A673 (cell line): Measurements from ENCODE around the gene MND1. TPM values are rescaled to one million over a fixed set of nuclear protein-coding genes. Genes with fewer than 3 reads are reported as not detected.
A peak's percentile ranks its signal among the peaks of the same experiment; 100 is the strongest.

Source experiments
- BruUV-seq: library from RNA; stranded (reverse); fragments of 400-500 nt; replicated peaks from 2 replicates; lab custom pipeline; 2021; lab: Mats Ljungman, UMichigan
- CTCF ChIA-PET: fragments of 300-600 bp; sonication (Branson Sonifier 250); formaldehyde crosslinking; loops from one replicate; lab custom pipeline; 2022; ENCODE audit warnings: antibody characterized with exemption; lab: Charles Lee
- POLR2A ChIA-PET: fragments of 300-600 bp; sonication (Branson Sonifier 250); formaldehyde crosslinking; loops from one replicate; lab custom pipeline; 2022; ENCODE audit warnings: antibody characterized with exemption; ENCODE audit not compliant: low non-redundant PET; lab: Charles Lee
- DNase-seq: peaks from one replicate; pipeline ENCODE4 v3.0.0-alpha.2; 2015; ENCODE audit warnings: low spot score
- H3K27ac ChIP-seq: fragments of 200-600 bp; sonication (generic); 2 replicates; pipeline ENCODE4 v1.5.1; 2016; ENCODE audit warnings: mixed run types, low read depth, mild to moderate bottlenecking, mixed read lengths, antibody characterized with exemption, low read length; ENCODE audit not compliant: poor library complexity, severe bottlenecking
- H3K27me3 ChIP-seq: fragments of 200-600 bp; sonication (generic); replicated peaks from 2 replicates; pipeline ENCODE4 v1.6.1; 2017; ENCODE audit warnings: mixed run types, low read depth, mild to moderate bottlenecking, mixed read lengths, antibody characterized with exemption, low read length; ENCODE audit not compliant: insufficient read depth, poor library complexity
- H3K36me3 ChIP-seq: fragments of 200-600 bp; sonication (generic); 2 replicates; pipeline ENCODE4 v1.6.1; 2016; ENCODE audit warnings: mixed run types, mild to moderate bottlenecking, mixed read lengths, antibody characterized with exemption, low read length; ENCODE audit not compliant: insufficient read depth, poor library complexity, severe bottlenecking
- H3K4me1 ChIP-seq: fragments of 200-600 bp; sonication (generic); 2 replicates; pipeline ENCODE4 v1.6.1; 2017; ENCODE audit warnings: mixed run types, mild to moderate bottlenecking, mixed read lengths, antibody characterized with exemption, low read length; ENCODE audit not compliant: insufficient read depth, poor library complexity, severe bottlenecking
- H3K4me3 ChIP-seq: fragments of 200-600 bp; sonication (generic); 2 replicates; pipeline ENCODE4 v1.5.1; 2016; ENCODE audit warnings: low read depth, mixed run types, mild to moderate bottlenecking, mixed read lengths, low read length; ENCODE audit not compliant: poor library complexity, severe bottlenecking
- H3K9me3 ChIP-seq: fragments of 200-600 bp; sonication (generic); 2 replicates; pipeline ENCODE4 v1.6.1; 2016; ENCODE audit warnings: mixed run types, low read depth, mild to moderate bottlenecking, mixed read lengths, antibody characterized with exemption, low read length; ENCODE audit not compliant: poor library complexity, severe bottlenecking
- CTCF ChIP-seq: fragments of 300-800, 200-600 bp; sonication (generic); conservative IDR thresholded peaks from 2 replicates; pipeline ENCODE4 v1.5.1; 2017; ENCODE audit warnings: low read depth, mild to moderate bottlenecking, antibody characterized with exemption, low read length, moderate library complexity, mixed read lengths
- EZH2 ChIP-seq: fragments of 200-600 bp; sonication (generic); IDR thresholded peaks from 2 replicates; pipeline ENCODE4 v1.6.1; 2017; ENCODE audit warnings: borderline replicate concordance, low read depth, mild to moderate bottlenecking, mixed read lengths, antibody characterized with exemption, low read length; ENCODE audit not compliant: poor library complexity, severe bottlenecking
- intact Hi-C: fragments of 100-400 bp; cut with micrococcal nuclease; formaldehyde crosslinking; loops from one replicate; pipeline ENCODE4 v1.10.0; 2022; ENCODE audit not compliant: unreplicated experiment
- total RNA-seq: library from RNA; stranded (reverse); gene quantifications from 2 replicates; pipeline ENCODE4 v1.2.3, GENCODE V29; 2021

The MND1 gene
- total RNA-seq, 1 experiment from 2014 or later: 43.7 TPM

- Histone ChIP-seq H3K27ac (no peak overlapping the region), H3K9me3 (no peaks in the 10 kb centered on the region), H3K27me3 (no peaks in the 10 kb centered on the region), H3K36me3 (peaks cover 18% of the 10 kb centered on the region), H3K4me1 (peaks cover 33% of the 10 kb centered on the region), H3K4me3 (no peak overlapping the region)
- POLR2A ChIA-PET: no interaction called here
- no peak for TF ChIP-seq CTCF
- TF ChIP-seq EZH2: no peak
- no peak for DNase-seq
- CTCF ChIA-PET: no interaction called here
- BruUV-seq: no TSS peak
- intact Hi-C loops: loop anchor here (5.0 kb wide), 2 partner anchors 68 to 403 kb away; no protein-coding TSS in a partner anchor
Observed at GRCh38 chr4:153349206-153349805, 4.8 kb downstream of the MND1 start.

GRCh38 chr4:153362184-153362583 is 17.7 kb downstream of the MND1 start:
- H3K27me3 ChIP-seq: no peaks in the 10 kb centered on the region
- peak; percentile 53 for DNase-seq
- no peak for TF ChIP-seq CTCF
- H3K4me3 ChIP-seq: no peak overlapping the region
- intact Hi-C loops: no loop called here
- no TSS peak for BruUV-seq
- H3K9me3 ChIP-seq: no peaks in the 10 kb centered on the region
- no peak overlapping the region for H3K27ac ChIP-seq
- ChIA-PET CTCF (no interaction called here), POLR2A (no interaction called here)
- H3K4me1 ChIP-seq: no peaks in the 10 kb centered on the region
- peaks cover 46% of the 10 kb centered on the region for H3K36me3 ChIP-seq

GRCh38 chr4:153364061-153364460 is 19.6 kb downstream of the MND1 start:
- peaks cover 50% of the 10 kb centered on the region for H3K36me3 ChIP-seq
- no peak overlapping the region for H3K27ac ChIP-seq
- ChIA-PET CTCF (no interaction called here), POLR2A (no interaction called here)
- H3K27me3 ChIP-seq: no peaks in the 10 kb centered on the region
- no TSS peak for BruUV-seq
- H3K9me3 ChIP-seq: no peaks in the 10 kb centered on the region
- DNase-seq: no peak
- no peaks in the 10 kb centered on the region for H3K4me1 ChIP-seq
- TF ChIP-seq EZH2 (no peak), CTCF (no peak)
- intact Hi-C loops: no loop called here
- no peak overlapping the region for H3K4me3 ChIP-seq
